ENCODE results near the gene SARDH. TPM values are rescaled to one million over a fixed set of nuclear protein-coding genes. Genes with fewer than 3 reads are reported as not detected.

The SARDH gene
- total and polyA plus RNA-seq, 9 donors: 2.5 to 10.0 (median 3.3) TPM

- intact Hi-C loops (cut with DNase I): no loop called here
These were observed 46.4 kb downstream of the SARDH start for GRCh38 chr9:133691626-133692363.

DNA sequence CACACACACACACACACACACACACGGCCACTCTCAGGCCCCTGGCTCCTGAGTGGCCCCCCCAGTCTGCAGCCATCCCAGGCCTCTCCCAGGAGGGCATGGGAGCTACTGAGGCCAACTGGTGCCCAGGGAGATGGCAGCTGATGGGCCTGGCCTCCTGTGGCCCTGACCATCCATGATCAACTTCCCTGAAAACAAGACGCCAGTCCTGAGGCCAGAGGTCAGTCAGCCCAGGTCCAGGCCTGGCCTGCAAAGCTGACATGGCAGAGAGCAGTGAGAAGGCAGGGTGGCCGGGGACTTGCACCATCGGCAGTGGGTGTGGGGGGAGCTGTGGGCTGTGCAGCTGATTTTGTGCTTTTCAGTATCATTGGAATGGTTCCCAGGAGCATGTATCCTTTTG is 47.0 kb downstream of the SARDH start:
- TF ChIP-seq EP300 (IDR thresholded peaks at IDR 0.05) (no peak), CTCF (IDR thresholded peaks at IDR 0.05) (no peak), POLR2A (IDR thresholded peaks at IDR 0.05) (no peak)
- intact Hi-C loops (cut with DNase I): no loop called here
- no peak for DNase-seq
- Histone ChIP-seq H3K4me3 (no peak overlapping the region), H3K4me1 (ENCODE audit: insufficient read depth) (no peaks in the 10 kb centered on the region), H3K9me3 (no peaks in the 10 kb centered on the region), H3K36me3 (no peaks in the 10 kb centered on the region), H3K27ac (no peak overlapping the region), H3K27me3 (no peaks in the 10 kb centered on the region)
- WGBS, 3 donors: 80 to 91% (median 87%) methylated on average over 4 of the region's 4 CpGs

More at GRCh38 chr9:133691626-133692363, 46.4 kb downstream of the SARDH start:
- no peak overlapping the region for H3K27ac ChIP-seq
- H3K4me1 ChIP-seq (ENCODE audit: insufficient read depth): no peaks in the 10 kb centered on the region
- H3K9me3 ChIP-seq: no peaks in the 10 kb centered on the region
- DNase-seq: peak in 1 of 5 donors; percentile 24
- WGBS, 3 donors: 90 to 94% (median 93%) methylated on average over 19 of the region's 19 CpGs
- H3K36me3 ChIP-seq: no peaks in the 10 kb centered on the region
- no peak overlapping the region for H3K4me3 ChIP-seq
- no peak for TF ChIP-seq EP300 (IDR thresholded peaks at IDR 0.05)
- no peak for TF ChIP-seq POLR2A (IDR thresholded peaks at IDR 0.05)
- no peak for TF ChIP-seq CTCF (IDR thresholded peaks at IDR 0.05)
- no peaks in the 10 kb centered on the region for H3K27me3 ChIP-seq

GRCh38 chr9:133690081-133690561 is 48.0 kb downstream of the SARDH start:
- H3K9me3 ChIP-seq: no peaks in the 10 kb centered on the region
- H3K27ac ChIP-seq: no peak overlapping the region
- 83 to 92% (median 90%) methylated on average over 11 of the region's 11 CpGs for WGBS, 3 donors
- H3K4me3 ChIP-seq: no peak overlapping the region
- intact Hi-C loops (cut with DNase I): no loop called here
- no peaks in the 10 kb centered on the region for H3K36me3 ChIP-seq
- H3K27me3 ChIP-seq: no peaks in the 10 kb centered on the region
- no peak for TF ChIP-seq POLR2A (IDR thresholded peaks at IDR 0.05)
- TF ChIP-seq CTCF (IDR thresholded peaks at IDR 0.05): no peak
- TF ChIP-seq EP300 (IDR thresholded peaks at IDR 0.05): no peak
- no peaks in the 10 kb centered on the region for H3K4me1 ChIP-seq (ENCODE audit: insufficient read depth)
- DNase-seq: no peak

- Histone ChIP-seq H3K27me3 (no peaks in the 10 kb centered on the region), H3K9me3 (no peaks in the 10 kb centered on the region), H3K36me3 (no peaks in the 10 kb centered on the region), H3K4me1 (ENCODE audit: insufficient read depth) (no peaks in the 10 kb centered on the region), H3K27ac (no peak overlapping the region), H3K4me3 (no peak overlapping the region)
- 81 to 90% (median 87%) methylated on average over 10 of the region's 10 CpGs for WGBS, 3 donors
- TF ChIP-seq POLR2A (IDR thresholded peaks at IDR 0.05) (no peak), CTCF (IDR thresholded peaks at IDR 0.05) (no peak), EP300 (IDR thresholded peaks at IDR 0.05) (no peak)
- intact Hi-C loops (cut with DNase I): no loop called here
- no peak for DNase-seq
These were observed 48.9 kb downstream of the SARDH start for GRCh38 chr9:133689151-133689763.
